Brain microvascular endothelial cell (primary cell): ENCODE data around the gene CAMTA1.

Source experiments
- DNase-seq: peaks from one replicate; pipeline ENCODE4 v3.0.0-alpha.2; 2020
- H3K27ac ChIP-seq: fragments of 250-450 bp; sonication (Bioruptor Pico); 2 replicates; pipeline ENCODE4 v1.5.1; 2020; ENCODE audit warnings: mild to moderate bottlenecking, moderate library complexity
- H3K27me3 ChIP-seq: fragments of 250-450 bp; sonication (Bioruptor Pico); replicated peaks from 2 replicates; pipeline ENCODE4 v1.5.1; 2020; ENCODE audit warnings: mild to moderate bottlenecking
- H3K36me3 ChIP-seq: fragments of 250-450 bp; sonication (Bioruptor Pico); replicated peaks from 2 replicates; pipeline ENCODE4 v1.5.1; 2020; ENCODE audit warnings: mild to moderate bottlenecking
- H3K4me3 ChIP-seq: 2 replicates; pipeline ENCODE4 v1.5.1; 2011; ENCODE audit warnings: low read depth, mild to moderate bottlenecking, control low read depth, low read length, moderate library complexity
- in situ Hi-C: cut with HindIII; loops from 2 replicates; pipeline ENCODE4 v1.10.0; 2017; ENCODE audit warnings: low sequenced_read_pairs, low pct_ligation_motif_present
- TF ChIP-seq, protein P1 (sequence below): IDR thresholded peaks from 2 replicates; pipeline ENCODE4 v1.5.1; 2011; ENCODE audit warnings: low read depth, mild to moderate bottlenecking, moderate library complexity, low read length, control low read depth, inconsistent platforms; ENCODE audit errors: missing control alignments

CAMTA1 gene

DNA sequence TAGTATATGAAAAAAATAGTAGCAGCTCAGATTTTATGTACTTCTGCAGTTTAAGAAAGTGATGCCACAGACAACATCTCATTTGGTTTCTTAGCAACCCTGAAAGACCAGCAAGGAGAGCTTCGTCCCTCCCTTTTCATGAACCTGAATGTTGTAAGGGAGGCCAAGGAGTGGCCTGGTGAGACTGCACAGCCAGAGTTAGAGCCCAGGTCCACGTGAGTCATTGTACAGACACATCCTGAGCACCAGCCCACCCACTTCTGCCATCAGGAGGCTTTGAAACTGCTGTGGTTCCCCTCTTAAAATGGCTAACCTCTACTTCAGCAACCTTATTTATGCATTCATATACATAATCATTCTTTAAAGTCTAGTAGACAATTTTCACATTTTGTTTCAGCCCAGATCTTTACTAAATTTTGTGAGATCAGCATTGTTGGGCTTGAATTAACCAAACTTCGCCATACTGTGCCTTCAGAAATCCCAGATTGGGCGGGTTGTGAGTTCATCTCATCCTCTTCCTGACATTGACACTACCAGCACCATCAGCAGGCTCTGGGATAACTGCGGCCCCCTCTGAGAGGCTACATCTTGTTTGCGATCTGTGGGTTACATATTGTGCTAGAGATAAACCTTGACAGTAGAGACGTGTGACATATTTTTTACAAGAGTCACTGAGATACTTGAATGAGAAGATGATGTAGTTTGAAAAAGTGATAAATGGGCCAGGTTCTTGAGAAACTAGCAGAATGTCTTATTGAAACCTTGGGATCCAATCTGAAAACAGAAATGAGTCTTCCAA lies 106.7 kb downstream of the CAMTA1 start:
- in situ Hi-C loops: loop anchor here (25.0 kb wide), 1 partner anchor 180 kb away; the partner anchor contains the start of gene DNAJC11
- H3K4me3 ChIP-seq: no peak overlapping the region
- H3K27ac ChIP-seq: no peak overlapping the region
- DNase-seq: peak; percentile 49
- H3K27me3 ChIP-seq: no peaks in the 10 kb centered on the region
- no peaks in the 10 kb centered on the region for H3K36me3 ChIP-seq
- TF ChIP-seq, protein P1, sequence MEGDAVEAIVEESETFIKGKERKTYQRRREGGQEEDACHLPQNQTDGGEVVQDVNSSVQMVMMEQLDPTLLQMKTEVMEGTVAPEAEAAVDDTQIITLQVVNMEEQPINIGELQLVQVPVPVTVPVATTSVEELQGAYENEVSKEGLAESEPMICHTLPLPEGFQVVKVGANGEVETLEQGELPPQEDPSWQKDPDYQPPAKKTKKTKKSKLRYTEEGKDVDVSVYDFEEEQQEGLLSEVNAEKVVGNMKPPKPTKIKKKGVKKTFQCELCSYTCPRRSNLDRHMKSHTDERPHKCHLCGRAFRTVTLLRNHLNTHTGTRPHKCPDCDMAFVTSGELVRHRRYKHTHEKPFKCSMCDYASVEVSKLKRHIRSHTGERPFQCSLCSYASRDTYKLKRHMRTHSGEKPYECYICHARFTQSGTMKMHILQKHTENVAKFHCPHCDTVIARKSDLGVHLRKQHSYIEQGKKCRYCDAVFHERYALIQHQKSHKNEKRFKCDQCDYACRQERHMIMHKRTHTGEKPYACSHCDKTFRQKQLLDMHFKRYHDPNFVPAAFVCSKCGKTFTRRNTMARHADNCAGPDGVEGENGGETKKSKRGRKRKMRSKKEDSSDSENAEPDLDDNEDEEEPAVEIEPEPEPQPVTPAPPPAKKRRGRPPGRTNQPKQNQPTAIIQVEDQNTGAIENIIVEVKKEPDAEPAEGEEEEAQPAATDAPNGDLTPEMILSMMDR: no peak

DNA sequence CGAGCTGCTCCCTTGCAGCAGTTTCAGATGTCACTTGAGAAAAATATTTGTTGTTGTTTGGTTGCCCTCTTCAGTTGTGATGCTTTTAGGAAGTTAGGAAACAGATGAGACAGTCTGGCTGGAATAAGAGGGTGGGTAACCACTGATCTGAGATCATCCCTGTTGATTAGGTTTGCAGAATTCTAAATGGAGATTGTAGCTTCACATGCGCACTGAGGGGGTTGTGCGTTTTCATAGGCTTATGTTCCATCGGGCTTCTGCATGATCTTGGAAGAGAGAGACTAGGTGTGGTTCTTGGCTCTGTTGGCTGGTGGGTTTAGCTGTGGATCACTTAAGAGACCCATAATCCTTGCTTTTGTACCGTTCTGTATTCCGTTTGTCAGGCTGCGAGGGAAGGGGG lies 108.1 kb downstream of the CAMTA1 start:
- no peaks in the 10 kb centered on the region for H3K27me3 ChIP-seq
- in situ Hi-C loops: loop anchor here (25.0 kb wide), 1 partner anchor 181 kb away; the partner anchor contains the start of gene DNAJC11
- H3K36me3 ChIP-seq: no peaks in the 10 kb centered on the region
- TF ChIP-seq, protein P1: no peak
- no peak overlapping the region for H3K4me3 ChIP-seq
- no peak overlapping the region for H3K27ac ChIP-seq
- no peak for DNase-seq

- in situ Hi-C loops: loop anchor here (25.0 kb wide), 1 partner anchor 185 kb away; the partner anchor contains the start of gene DNAJC11
Measured at GRCh38 chr1:6897138-6897537, 111.9 kb downstream of the CAMTA1 start.

DNA sequence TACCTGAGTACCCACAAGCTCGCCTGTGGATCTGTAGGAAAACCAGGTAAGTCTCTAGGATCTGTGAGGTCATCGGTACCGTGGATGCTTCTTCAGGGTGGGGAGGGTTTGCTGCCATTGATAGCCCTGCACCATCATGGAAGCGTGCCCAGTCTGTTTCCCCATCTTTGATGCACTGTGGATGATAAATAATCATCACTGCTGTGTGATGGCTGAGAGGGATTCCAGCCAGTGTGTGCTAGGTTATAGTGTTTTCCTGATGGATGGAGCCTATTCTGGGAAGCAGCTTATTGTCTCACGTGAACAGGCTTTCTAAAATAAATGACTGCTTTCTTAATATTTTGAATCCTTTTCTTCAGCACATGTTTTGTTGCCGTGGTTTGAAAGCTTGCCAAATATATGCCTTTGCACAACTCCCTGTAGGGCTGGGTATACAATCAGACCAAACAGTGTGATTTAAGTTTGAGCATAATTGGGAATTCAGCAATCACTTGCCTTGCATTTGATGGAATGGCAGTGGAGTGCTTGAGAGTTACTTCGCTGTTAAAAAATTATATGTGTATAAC lies 113.8 kb downstream of the CAMTA1 start:
- Histone ChIP-seq H3K27me3 (no peaks in the 10 kb centered on the region), H3K36me3 (no peaks in the 10 kb centered on the region), H3K27ac (no peak overlapping the region), H3K4me3 (no peak overlapping the region)
- DNase-seq: no peak
- in situ Hi-C loops: loop anchor here (25.0 kb wide), 1 partner anchor 187 kb away; the partner anchor contains the start of gene DNAJC11
- TF ChIP-seq, protein P1: no peak

More at GRCh38 chr1:6897138-6897537, 111.9 kb downstream of the CAMTA1 start:
- no peak overlapping the region for H3K4me3 ChIP-seq
- DNase-seq: no peak
- no peak overlapping the region for H3K27ac ChIP-seq
- no peaks in the 10 kb centered on the region for H3K36me3 ChIP-seq
- no peaks in the 10 kb centered on the region for H3K27me3 ChIP-seq
- TF ChIP-seq, protein P1: no peak

GRCh38 chr1:6899621-6900020 lies 114.4 kb downstream of the CAMTA1 start:
- H3K36me3 ChIP-seq: no peaks in the 10 kb centered on the region
- in situ Hi-C loops: loop anchor here (25.0 kb wide), 1 partner anchor 187 kb away; the partner anchor contains the start of gene DNAJC11
- H3K27me3 ChIP-seq: no peaks in the 10 kb centered on the region
- TF ChIP-seq, protein P1: no peak
- no peak overlapping the region for H3K27ac ChIP-seq
- no peak for DNase-seq
- H3K4me3 ChIP-seq: no peak overlapping the region
